SW480 (cell line): ENCODE results near the gene OR6S1.

Experiments
- DNase-seq: peaks from one replicate; pipeline ENCODE4 v3.0.0-alpha.2; 2016; ENCODE audit warnings: low spot score

OR6S1 gene

GRCh38 chr14:20641591-20641990 is at the start of gene OR6S1:
Gene OR6S1 (minus strand): TSS chr14:20641691. CDS start chr14:20641691, 0 bp downstream.
- no peak for DNase-seq

- DNase-seq: peak; percentile 87
Observed at GRCh38 chr14:20690848-20691640, 49.6 kb upstream of the OR6S1 start.

GRCh38 chr14:20688167-20688839 is 46.8 kb upstream of the OR6S1 start, which contains the start of gene ANG:
Gene ANG (plus strand): TSS chr14:20688764. CDS start chr14:20693565, 4,801 bp downstream.
- no peak for DNase-seq

GRCh38 chr14:20687362-20688166 is 46.1 kb upstream of the OR6S1 start:
- no peak for DNase-seq

GRCh38 chr14:20686386-20687143 is 45.1 kb upstream of the OR6S1 start:
- no peak for DNase-seq

GRCh38 chr14:20684662-20685456 is 43.4 kb upstream of the OR6S1 start:
- peak; percentile 49 for DNase-seq

- peak; percentile 76 for DNase-seq
Observed at GRCh38 chr14:20683891-20684661, 42.6 kb upstream of the OR6S1 start, which contains the start of gene RNASE4. Gene RNASE4 (plus strand): TSS chr14:20684560. CDS start chr14:20699372, 14,812 bp downstream.

GRCh38 chr14:20683125-20683890 is 41.8 kb upstream of the OR6S1 start:
- DNase-seq: peak; percentile 88

GRCh38 chr14:20682435-20683124 is 41.1 kb upstream of the OR6S1 start:
- peak; percentile 95 for DNase-seq

GRCh38 chr14:20682127-20682434 is 40.6 kb upstream of the OR6S1 start:
- no peak for DNase-seq

- DNase-seq: peak; percentile 86
Observed at GRCh38 chr14:20681348-20682126, 40.0 kb upstream of the OR6S1 start.

GRCh38 chr14:20680843-20681347 is 39.4 kb upstream of the OR6S1 start:
- no peak for DNase-seq

- DNase-seq: no peak
Observed at GRCh38 chr14:20680363-20680762, 38.9 kb upstream of the OR6S1 start.

GRCh38 chr14:20679907-20680306 is 38.4 kb upstream of the OR6S1 start:
- DNase-seq: peak; percentile 38

GRCh38 chr14:20676072-20676471 is 34.6 kb upstream of the OR6S1 start:
- DNase-seq: no peak

- DNase-seq: no peak
Observed at GRCh38 chr14:20675669-20676068, 34.2 kb upstream of the OR6S1 start.

- DNase-seq: peak; percentile 32
Observed at GRCh38 chr14:20671597-20672283, 30.2 kb upstream of the OR6S1 start.
